ENCODE measurements around the gene PDLIM1. TPM values are rescaled to one million over a fixed set of nuclear protein-coding genes. Genes with fewer than 3 reads are reported as not detected.

PDLIM1 gene
- total and polyA plus RNA-seq, 2 of the 8 experiments (the other 6 are each of a cell fraction or from before 2014, with no cell fraction given): 169 to 245 TPM

GRCh38 chr10:95253007-95253406, 37.8 kb downstream of the PDLIM1 start:
- H3K9ac ChIP-seq (replicated peaks in 1 of 4; ENCODE audit: extremely low read depth in 1 of 4, low read depth in 3 of 4, low read length in 3 of 4): no peak overlapping the region
- no peak overlapping the region for H2BK20ac ChIP-seq (ENCODE audit: low read length)
- H2AFZ ChIP-seq (ENCODE audit: low read length): no peak overlapping the region
- H3K4ac ChIP-seq (replicated peaks; ENCODE audit: insufficient read length, low read depth, low read length): no peak overlapping the region
- peaks cover 4% of the 10 kb centered on the region; the same call in 1 of the 2 replicates for H3K79me1 ChIP-seq (ENCODE audit: low read depth, low read length)
- H3K56ac ChIP-seq (replicated peaks; ENCODE audit: insufficient read length, low read depth, low read length): no peak overlapping the region
- H3K9me3 ChIP-seq (ENCODE audit: insufficient read depth in 2 of 2, low read depth in 1 of 2, low read length in 1 of 2): 0 out of 4 replicates have a peak, but pooled peaks cover 0 to 3% of the 10 kb centered on the region in 2 experiments
- H2BK120ac ChIP-seq (replicated peaks; ENCODE audit: low read depth, low read length): no peak overlapping the region
- no peak overlapping the region for H2AK5ac ChIP-seq (ENCODE audit: low read depth, low read length)
- H3K79me2 ChIP-seq (ENCODE audit: control insufficient read depth in 1 of 2, insufficient read depth in 2 of 2, low read length in 2 of 2): peaks cover 0 to 52% of the 10 kb centered on the region in 2 experiments; a peak in 2 of 4 replicates
- peaks cover 0 to 6% (median 2%) of the 10 kb centered on the region in 4 experiments; a peak in 2 of 7 replicates for H3K4me1 ChIP-seq (replicated peaks in 1 of 4; ENCODE audit: control insufficient read depth in 3 of 4, insufficient read depth in 4 of 4, low read length in 3 of 4)
- no peak overlapping the region for H2BK5ac ChIP-seq (ENCODE audit: low read depth, low read length)
- no peak overlapping the region for H4K8ac ChIP-seq (ENCODE audit: extremely low read depth, insufficient read depth, low read length)
- CTCF ChIA-PET (ENCODE audit: partially characterized antibody): interaction anchor here (2.9 kb wide), 1 partner anchor 10 kb away, joined by 15 read pairs; no protein-coding TSS in a partner anchor
- FAIRE-seq (no peak), DNase-seq (ENCODE audit: low read depth in 1 of 2, low spot score in 2 of 2) (no peak)
- no peak overlapping the region for H4K5ac ChIP-seq (ENCODE audit: insufficient read length, low read depth, low read length)
- POLR2A ChIA-PET (ENCODE audit: partially characterized antibody): no interaction called here
- no peak overlapping the region for H3K4me2 ChIP-seq (ENCODE audit: insufficient read depth in 1 of 2, low read depth in 2 of 2, low read length in 2 of 2)
- no peak overlapping the region for H4K91ac ChIP-seq (replicated peaks; ENCODE audit: insufficient read length, low read length)
- peaks cover 3% of the 10 kb centered on the region; the same call in 1 of the 2 replicates for H3K23me2 ChIP-seq (ENCODE audit: low read depth, low read length)
- H3K27ac ChIP-seq (ENCODE audit: low read depth, low read length): no peak overlapping the region
- no peak overlapping the region for H3K18ac ChIP-seq (ENCODE audit: extremely low read depth, low read length)
- H3K36me3 ChIP-seq (ENCODE audit: control insufficient read depth in 2 of 4, insufficient read depth in 4 of 4, low read length in 3 of 4): peaks cover 3 to 18% (median 8%) of the 10 kb centered on the region in 4 experiments; a peak in 6 of 8 replicates
- H3K23ac ChIP-seq (ENCODE audit: insufficient read length): no peak overlapping the region
- no peak overlapping the region for H2BK15ac ChIP-seq (ENCODE audit: low read length)
- no peak for TF ChIP-seq EGR1 (IDR thresholded peaks at IDR 0.05; ENCODE audit: borderline replicate concordance, low read depth, low read length)
- TF ChIP-seq KDM5A (IDR thresholded peaks at IDR 0.05; ENCODE audit: low read length): no peak
- no peak for TF ChIP-seq RXRA (IDR thresholded peaks at IDR 0.05; ENCODE audit: insufficient read depth, low read depth, low read length)
- no peak for TF ChIP-seq TBP (IDR thresholded peaks at IDR 0.05; ENCODE audit: low read depth, low read length)
- no peak overlapping the region for H3K14ac ChIP-seq (ENCODE audit: insufficient read length)
- H3K27me3 ChIP-seq (replicated peaks in 1 of 4; ENCODE audit: control insufficient read depth in 3 of 4, extremely low read depth in 1 of 4, insufficient read depth in 3 of 4, low read length in 3 of 4): no peaks in the 10 kb centered on the region
- WGBS, 2 experiments (ENCODE audit: extremely low coverage in 1 of 2, insufficient coverage in 1 of 2, insufficient read length in 1 of 2, insufficient replicate concordance in 2 of 2, low coverage in 1 of 2, low lambda C conversion rate in 2 of 2, missing lambda C conversion rate in 1 of 2): 78% methylated on average over 2 of the region's 2 CpGs; no CpG with 5 or more reads in 1 of the 2 experiments
- H3K4me3 ChIP-seq (ENCODE audit: extremely low read depth in 1 of 4, insufficient read depth in 2 of 4, low read depth in 3 of 4, low read length in 4 of 4): no peak overlapping the region
- H2BK12ac ChIP-seq (ENCODE audit: low read depth, low read length): no peak overlapping the region
- H4K20me1 ChIP-seq (replicated peaks in 1 of 2; ENCODE audit: control insufficient read depth in 1 of 2, insufficient read depth in 2 of 2, low read length in 2 of 2): no peaks in the 10 kb centered on the region

All from H1 (cell line).